Muscle layer of duodenum (tissue), 2 donors: ENCODE measurements around the gene ITGA2B.
"Not testable (repeated sequence)": the region's sequence is repeated elsewhere in the genome, so short reads cannot be mapped to it uniquely, and the experiment has no call there.

Source experiments
- H3K27ac ChIP-seq: one replicate; pipeline ENCODE4 v1.7.0; 2013; ENCODE audit warnings: mild to moderate bottlenecking, low read length
- H3K27me3 ChIP-seq: one replicate; pipeline ENCODE4 v1.7.0; 2013; ENCODE audit warnings: low read depth, mild to moderate bottlenecking, control low read depth, low read length
- H3K36me3 ChIP-seq, 2 donors: one replicate each; pipeline ENCODE4 v1.7.0; 2013; ENCODE audit warnings: low read length in 2 of 2, control low read depth in 1 of 2, mild to moderate bottlenecking in 1 of 2; ENCODE audit not compliant: insufficient read depth in 2 of 2, control insufficient read depth in 1 of 2
- H3K4me1 ChIP-seq, 2 donors: one replicate each; pipeline ENCODE4 v1.7.0; 2013; ENCODE audit warnings: low read length in 2 of 2, mild to moderate bottlenecking in 2 of 2, control low read depth in 1 of 2, moderate library complexity in 1 of 2; ENCODE audit not compliant: insufficient read depth in 2 of 2, control insufficient read depth in 1 of 2
- H3K4me3 ChIP-seq, 2 donors: one replicate each; pipeline ENCODE4 v1.7.0; 2013; ENCODE audit warnings: low read length in 2 of 2, low read depth in 1 of 2, mild to moderate bottlenecking in 1 of 2
- H3K9me3 ChIP-seq, 2 donors: one replicate each; pipeline ENCODE4 v1.7.0; 2013; ENCODE audit warnings: low read length in 2 of 2, control low read depth in 1 of 2, mild to moderate bottlenecking in 1 of 2; ENCODE audit not compliant: control insufficient read depth in 1 of 2
- donor health status: healthy.

Gene ITGA2B

DNA sequence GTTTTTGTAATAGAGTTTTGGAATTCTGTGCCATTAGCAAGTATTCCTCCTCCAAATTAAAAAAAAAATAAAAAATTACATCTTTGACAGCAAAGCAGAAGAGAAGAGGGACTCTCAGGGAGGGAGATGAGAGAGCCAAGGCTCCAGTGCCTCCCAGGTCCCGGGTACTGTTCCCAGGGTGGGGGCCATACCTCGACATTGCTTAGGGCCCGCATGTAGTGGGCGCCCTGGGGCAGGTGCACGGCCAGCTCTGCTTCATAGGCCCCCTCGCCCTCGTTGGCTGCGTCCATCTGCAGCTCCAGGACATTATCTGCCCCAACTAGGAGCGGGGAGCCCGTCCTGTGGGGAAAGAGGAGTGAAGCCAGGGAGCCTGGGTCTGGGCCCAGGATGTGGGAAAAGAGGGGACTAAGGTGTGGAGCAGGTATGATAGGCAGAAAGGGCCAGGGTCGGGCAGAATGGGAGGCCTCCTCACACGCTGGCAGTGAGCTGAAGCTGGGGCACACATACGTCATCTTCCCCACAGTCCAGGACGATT is 11.2 kb downstream of the ITGA2B start:
- Histone ChIP-seq H3K36me3 (no peaks in the 10 kb centered on the region), H3K4me1 (peaks cover 0 to 13% of the 10 kb centered on the region in 2 donors), H3K27me3 (no peaks in the 10 kb centered on the region), H3K9me3 (no peaks in the 10 kb centered on the region), H3K27ac (no peak overlapping the region), H3K4me3 (no peak overlapping the region)

DNA sequence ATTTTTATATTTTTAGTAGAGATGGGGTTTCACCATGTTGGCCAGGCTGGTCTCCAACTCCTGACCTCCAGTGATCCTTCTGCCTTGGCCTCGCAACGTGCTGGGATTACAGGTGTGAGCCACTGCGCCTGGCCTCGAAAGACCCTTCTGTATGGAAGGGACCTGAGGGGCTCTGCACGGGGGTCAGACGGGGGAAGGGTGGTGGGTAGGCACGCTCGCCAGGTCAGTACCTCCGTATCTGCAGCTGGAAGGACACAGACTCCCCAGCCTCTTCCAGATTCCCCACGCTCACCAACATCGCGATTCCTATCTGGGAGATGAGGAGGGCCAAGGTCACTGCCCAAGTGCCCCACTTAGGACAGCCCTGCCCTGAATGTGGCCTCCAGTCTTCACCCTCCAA is 12.7 kb downstream of the ITGA2B start:
- Histone ChIP-seq H3K4me3 (no peak overlapping the region), H3K27ac (no peak overlapping the region), H3K36me3 (no peaks in the 10 kb centered on the region), H3K27me3 (no peaks in the 10 kb centered on the region), H3K9me3 (no peaks in the 10 kb centered on the region), H3K4me1 (peaks cover 0 to 13% of the 10 kb centered on the region in 2 donors)

DNA sequence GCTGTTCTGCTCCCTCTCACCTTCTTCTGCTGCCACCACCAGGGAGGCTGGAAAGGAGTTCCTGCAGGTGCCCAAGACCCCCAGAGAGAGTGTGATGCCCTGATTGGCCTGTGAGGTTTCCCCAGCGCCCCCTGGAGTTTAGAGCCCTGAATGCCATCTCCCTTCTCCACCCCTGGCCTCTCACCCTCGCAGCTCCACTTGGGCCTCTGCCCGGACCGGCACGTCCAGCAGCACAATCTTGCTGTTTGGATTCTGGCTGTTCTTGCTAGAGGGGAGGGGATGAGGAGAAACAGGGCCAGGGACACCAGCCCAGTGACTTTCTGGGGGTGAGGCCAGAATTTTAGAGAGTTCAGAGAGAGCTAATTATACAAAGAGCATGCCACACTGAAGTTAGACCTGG is 13.3 kb downstream of the ITGA2B start:
- H3K4me3 ChIP-seq, result no peak overlapping the region
- no peak overlapping the region for H3K27ac ChIP-seq
- no peaks in the 10 kb centered on the region for H3K9me3 ChIP-seq
- no peaks in the 10 kb centered on the region for H3K36me3 ChIP-seq
- H3K27me3 ChIP-seq, result no peaks in the 10 kb centered on the region
- H3K4me1 ChIP-seq, result peaks cover 0 to 13% of the 10 kb centered on the region in 2 donors

DNA sequence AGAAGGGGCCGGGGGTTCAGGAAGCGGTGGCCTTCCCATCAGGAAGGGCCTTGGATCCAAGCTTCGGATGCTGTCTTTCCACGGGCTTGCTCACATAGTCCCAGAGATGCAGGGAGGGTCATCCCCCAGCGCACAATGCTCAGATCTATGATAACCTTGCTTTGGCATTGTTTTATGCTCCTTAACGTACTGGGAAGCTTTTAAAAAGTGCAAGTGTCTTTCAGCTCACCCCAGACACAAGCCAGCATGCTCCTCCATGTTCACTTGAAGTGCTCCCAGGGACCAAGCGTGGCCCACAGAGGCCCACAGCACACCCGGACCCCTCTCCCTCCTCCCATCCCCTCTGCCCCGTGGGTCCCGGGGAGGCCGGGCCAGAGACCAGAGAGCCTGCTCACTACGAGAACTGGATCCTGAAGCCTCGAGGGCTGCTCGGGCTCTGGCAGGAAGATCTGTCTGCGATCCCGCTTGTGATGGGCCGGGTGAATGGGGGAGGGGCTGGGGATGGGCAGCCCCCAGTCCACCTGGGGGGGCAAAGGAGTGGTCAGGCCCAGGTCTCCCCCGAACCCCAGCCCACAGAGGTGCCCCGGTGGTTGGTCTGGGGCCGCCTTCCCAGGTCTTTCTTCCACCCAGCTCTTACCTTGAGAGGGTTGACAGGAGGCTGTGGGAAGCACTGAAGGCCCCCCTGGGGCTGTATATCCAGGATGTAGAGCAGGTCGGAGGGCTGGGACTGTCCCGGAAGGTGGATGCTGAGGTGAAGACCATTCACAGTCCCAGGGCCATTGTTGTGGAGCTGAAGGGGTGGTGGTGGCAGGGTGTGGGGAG is 14.0 kb downstream of the ITGA2B start:
- Histone ChIP-seq H3K27me3 (no peaks in the 10 kb centered on the region), H3K27ac (no peak overlapping the region), H3K36me3 (no peaks in the 10 kb centered on the region), H3K4me1 (peaks cover 0 to 13% of the 10 kb centered on the region in 2 donors), H3K9me3 (no peaks in the 10 kb centered on the region), H3K4me3 (no peak overlapping the region)

DNA sequence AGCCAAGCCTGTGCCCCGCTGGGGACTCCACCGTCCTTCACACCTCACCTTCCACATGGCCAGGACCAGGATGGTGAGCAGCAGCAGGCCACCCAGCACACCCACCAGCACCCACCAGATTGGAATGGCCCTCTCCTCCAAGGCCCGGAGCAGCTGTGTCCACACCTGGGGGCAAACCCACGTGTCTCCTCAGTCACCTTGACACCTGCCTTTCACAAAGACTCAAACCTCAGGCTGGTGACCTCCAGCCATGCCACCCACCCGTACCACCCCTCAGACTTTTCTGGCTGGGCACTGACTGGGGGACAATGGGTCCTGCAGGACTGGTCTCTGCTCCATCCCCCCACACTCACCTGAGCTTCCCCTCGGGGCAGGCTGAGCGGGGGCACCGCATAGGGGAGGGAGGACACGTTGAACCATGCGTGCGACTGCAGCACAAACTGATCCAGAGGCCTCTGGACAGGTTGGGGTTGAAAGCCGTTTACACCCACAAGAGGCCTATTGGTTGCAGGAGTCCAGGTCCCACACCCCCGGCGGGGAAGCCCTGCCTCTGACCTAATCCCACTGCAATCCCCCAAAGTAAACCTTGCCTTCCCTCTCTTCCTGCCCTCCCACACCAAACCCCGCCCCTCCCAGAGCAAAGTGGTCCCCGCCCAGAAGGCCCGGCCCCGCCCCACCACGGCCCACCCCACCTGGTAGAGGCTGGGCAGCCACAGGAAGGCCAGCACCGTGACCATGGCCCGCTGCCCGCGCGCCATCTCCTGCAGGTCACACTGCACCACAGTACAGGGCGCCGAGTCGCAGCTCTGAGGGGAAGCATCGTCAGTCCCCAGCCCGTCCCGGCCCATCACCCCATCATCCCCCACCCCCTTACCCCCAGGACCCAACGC is 14.9 kb downstream of the ITGA2B start:
- Histone ChIP-seq H3K9me3 (no peaks in the 10 kb centered on the region), H3K4me3 (no peak overlapping the region), H3K36me3 (no peaks in the 10 kb centered on the region), H3K27ac (no peak overlapping the region), H3K4me1 (peaks cover 0 to 13% of the 10 kb centered on the region in 2 donors), H3K27me3 (no peaks in the 10 kb centered on the region)

DNA sequence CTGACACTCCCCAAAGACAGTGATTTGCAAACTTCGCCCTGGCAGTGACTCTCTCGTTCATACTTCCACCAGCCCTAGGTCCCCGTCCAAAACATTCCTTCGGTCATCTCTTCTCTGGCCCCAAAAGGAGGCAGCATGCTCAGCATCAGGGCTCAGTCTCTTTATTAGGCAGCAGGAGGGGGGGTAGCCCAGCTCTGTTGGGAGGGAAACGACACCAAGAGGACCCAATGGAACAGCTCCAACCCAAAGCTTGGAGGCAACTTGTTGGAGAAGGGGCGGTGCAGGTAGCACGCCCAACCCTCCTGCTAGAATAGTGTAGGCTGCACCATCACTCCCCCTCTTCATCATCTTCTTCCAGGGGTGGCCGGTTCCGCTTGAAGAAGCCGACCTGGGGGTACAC is 17.4 kb downstream of the ITGA2B start:
- Histone ChIP-seq H3K4me1 (peaks cover 0 to 13% of the 10 kb centered on the region in 2 donors), H3K9me3 (no peaks in the 10 kb centered on the region), H3K27ac (no peak overlapping the region), H3K27me3 (no peaks in the 10 kb centered on the region), H3K4me3 (no peak overlapping the region), H3K36me3 (no peaks in the 10 kb centered on the region)

DNA sequence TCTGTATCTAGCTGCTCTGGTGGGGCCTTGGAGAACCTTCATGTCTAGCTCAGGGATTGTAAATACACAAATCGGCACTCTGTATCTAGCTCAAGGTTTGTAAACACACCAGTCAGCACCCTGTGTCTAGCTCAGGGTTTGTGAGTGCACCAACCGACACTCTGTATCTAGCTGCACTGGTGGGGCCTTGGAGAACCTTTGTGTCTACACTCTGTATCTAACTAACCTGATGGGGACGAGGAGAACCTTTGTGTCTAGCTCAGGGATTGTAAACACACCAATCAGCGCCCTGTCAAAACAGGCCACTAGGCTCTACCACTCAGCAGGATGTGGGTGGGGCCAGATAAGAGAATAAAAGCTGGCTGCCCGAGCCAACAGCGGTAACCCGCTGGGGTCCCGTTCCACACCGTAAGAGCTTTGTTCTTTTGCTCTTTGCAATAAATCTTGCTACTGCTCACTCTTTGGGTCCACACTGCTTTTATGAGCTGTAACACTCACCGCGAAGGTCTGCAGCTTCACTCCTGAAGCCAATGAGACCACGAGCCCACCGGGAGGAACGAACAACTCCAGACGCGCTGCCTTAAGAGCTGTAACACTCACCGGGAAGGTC is 19.9 kb downstream of the ITGA2B start:
- H3K4me1 ChIP-seq, H3K9me3 ChIP-seq, H3K4me3 ChIP-seq, H3K27me3 ChIP-seq, H3K27ac ChIP-seq, H3K36me3 ChIP-seq: not testable (repeated sequence)

DNA sequence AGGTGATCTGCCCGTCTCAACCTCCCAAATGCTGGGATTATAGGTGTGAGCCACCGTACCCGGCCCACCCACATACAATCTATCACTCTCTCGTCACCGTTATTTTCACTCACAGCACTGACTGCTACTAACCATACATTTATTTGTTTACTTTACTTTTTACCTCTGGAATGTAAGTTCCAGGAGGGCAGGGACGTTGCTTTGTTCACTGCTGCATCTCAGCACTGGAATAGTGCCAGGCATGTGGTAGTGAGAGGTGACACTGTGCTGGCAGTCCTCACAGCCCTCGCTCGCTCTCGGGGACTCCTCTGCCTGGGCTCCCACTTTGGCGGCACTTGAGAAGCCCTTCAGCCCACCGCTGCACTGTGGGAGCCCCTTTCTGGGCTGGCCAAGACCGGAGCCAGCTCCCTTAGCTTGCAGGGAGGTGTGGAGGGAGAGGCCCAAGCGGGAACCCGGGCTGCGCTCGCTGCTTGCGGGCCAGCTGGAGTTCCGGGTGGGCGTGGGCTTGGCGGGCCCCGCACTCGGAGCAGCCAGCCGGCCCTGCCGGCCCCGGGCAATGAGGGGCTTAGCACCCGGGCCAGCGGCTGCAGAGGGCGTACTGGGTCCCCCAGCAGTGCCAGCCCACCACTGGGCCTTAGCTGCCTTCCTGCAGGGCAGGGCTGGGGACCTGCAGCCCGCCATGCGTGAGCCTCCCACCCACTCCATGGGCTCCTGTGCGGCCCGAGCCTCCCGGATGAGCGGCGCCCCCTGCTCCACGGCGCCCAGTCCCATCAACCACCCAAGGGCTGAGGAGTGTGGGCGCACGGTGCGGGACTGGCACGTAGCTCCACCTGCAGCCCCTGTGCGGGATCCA is 20.8 kb downstream of the ITGA2B start:
- H3K36me3 ChIP-seq, H3K27ac ChIP-seq, H3K27me3 ChIP-seq: not testable (repeated sequence)

DNA sequence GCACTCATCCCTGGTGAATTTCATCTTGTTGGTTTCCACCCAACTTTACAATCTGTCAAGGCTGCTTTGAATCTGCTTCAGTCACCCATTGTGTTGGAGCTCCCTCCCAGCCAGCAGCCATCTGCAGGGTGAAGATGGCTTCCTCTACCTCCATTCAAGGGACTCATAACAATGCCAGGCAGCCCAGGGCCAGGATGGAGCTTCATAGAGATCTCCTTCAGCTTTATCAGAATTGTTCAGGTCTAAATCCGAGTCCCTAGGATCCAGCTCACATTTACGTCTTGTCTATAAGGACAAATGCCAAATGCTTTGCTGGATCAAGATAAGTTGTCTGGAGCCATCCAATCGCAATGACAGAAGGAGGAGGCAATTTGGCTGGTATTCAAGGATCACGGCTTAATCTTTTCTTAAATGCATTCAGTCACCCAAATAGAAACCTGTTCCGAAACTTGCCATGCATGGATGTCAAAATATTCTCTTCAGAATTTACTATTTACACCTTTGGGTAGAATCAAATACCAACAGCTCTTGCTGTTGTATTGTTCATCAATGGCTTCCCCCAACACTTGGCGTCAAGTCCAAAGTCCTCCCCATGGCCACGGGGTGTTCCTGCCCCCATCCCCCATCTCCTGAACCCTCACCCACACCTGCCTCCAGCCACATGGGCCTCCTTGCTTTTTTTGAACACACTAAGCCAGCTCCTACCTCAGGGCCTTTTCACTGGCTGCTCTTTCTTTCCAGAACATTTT is 22.0 kb downstream of the ITGA2B start:
- Histone ChIP-seq H3K27me3 (peaks cover 6% of the 10 kb centered on the region), H3K36me3 (no peaks in the 10 kb centered on the region), H3K27ac (no peak overlapping the region), H3K4me3 (no peak overlapping the region), H3K4me1 (peaks cover 0 to 16% of the 10 kb centered on the region in 2 donors), H3K9me3 (no peaks in the 10 kb centered on the region)

More for the DNA sequence above, 20.8 kb downstream of the ITGA2B start:
- H3K4me3 ChIP-seq, H3K4me1 ChIP-seq, H3K9me3 ChIP-seq: not testable (repeated sequence)

DNA sequence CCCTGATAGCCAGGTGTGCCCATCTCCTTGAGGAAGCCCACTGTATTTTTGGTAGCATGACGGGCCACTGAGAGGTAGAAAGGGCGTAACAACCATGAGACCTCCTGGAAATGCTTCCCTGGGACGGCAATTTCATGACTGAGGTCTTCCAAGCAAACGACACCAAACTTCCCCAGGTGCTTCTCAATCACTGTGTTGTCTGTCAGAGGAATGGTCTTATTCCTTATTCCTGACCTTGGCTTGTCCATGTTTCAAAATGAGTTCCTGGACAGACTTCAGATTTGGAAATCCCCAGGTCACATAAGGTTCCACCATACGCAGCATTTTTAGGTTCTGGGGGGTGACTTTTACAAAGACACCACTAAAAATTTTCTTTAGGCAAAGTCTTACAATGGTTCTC is 24.4 kb downstream of the ITGA2B start:
- not testable (repeated sequence) for H3K36me3 ChIP-seq, H3K4me3 ChIP-seq, H3K9me3 ChIP-seq, H3K27ac ChIP-seq
- Histone ChIP-seq H3K4me1 (peaks cover 0 to 29% of the 10 kb centered on the region in 2 donors), H3K27me3 (peaks cover 11% of the 10 kb centered on the region)
